Cardiac fibroblast (primary cell): ENCODE data around the gene ATP8A2.
"Not testable (repeated sequence)": the region's sequence is repeated elsewhere in the genome, so short reads cannot be mapped to it uniquely, and the experiment has no call there.

Experiments
- DNase-seq, 2 donors: peaks; one replicate each; pipeline versions ENCODE4 v3.0.0 to v3.0.0-alpha.2; 2010; ENCODE audit warnings: low read depth in 2 of 2
- H3K4me3 ChIP-seq, 2 donors: replicated peaks in 1 of 2; 1 replicate in 1 of 2; 2 replicates in 1 of 2; pipeline ENCODE4 v1.5.1; 2011; ENCODE audit warnings: low read depth in 2 of 2, low read length in 2 of 2, mild to moderate bottlenecking in 2 of 2, moderate library complexity in 1 of 2
- CTCF ChIP-seq: IDR thresholded peaks from one replicate; pipeline ENCODE4 v1.5.1; 2011; ENCODE audit warnings: low read depth, mild to moderate bottlenecking, low read length, inconsistent platforms

The ATP8A2 gene

GRCh38 chr13:25784119-25784518 is 412.3 kb downstream of the ATP8A2 start:
- H3K4me3 ChIP-seq, result no peak overlapping the region
- no peak for DNase-seq
- no peak for TF ChIP-seq CTCF

- H3K4me3 ChIP-seq, DNase-seq: not testable (repeated sequence)
Measured at GRCh38 chr13:25790137-25790536, 418.4 kb downstream of the ATP8A2 start.

- H3K4me3 ChIP-seq, result no peak overlapping the region
- no peak for DNase-seq
- no peak for TF ChIP-seq CTCF
Measured at GRCh38 chr13:25795277-25795676, 423.5 kb downstream of the ATP8A2 start.

GRCh38 chr13:25796474-25796873 is 424.7 kb downstream of the ATP8A2 start:
- DNase-seq, result no peak
- TF ChIP-seq CTCF, result no peak

GRCh38 chr13:25798998-25799397 is 427.2 kb downstream of the ATP8A2 start:
- DNase-seq, result no peak
- no peak for TF ChIP-seq CTCF
- no peak overlapping the region for H3K4me3 ChIP-seq

More at GRCh38 chr13:25796474-25796873, 424.7 kb downstream of the ATP8A2 start:
- no peak overlapping the region for H3K4me3 ChIP-seq

- TF ChIP-seq CTCF, result no peak
- DNase-seq, result no peak
Measured at GRCh38 chr13:25800523-25800922, 428.7 kb downstream of the ATP8A2 start.

GRCh38 chr13:25802579-25802978 is 430.8 kb downstream of the ATP8A2 start:
- no peak for TF ChIP-seq CTCF
- H3K4me3 ChIP-seq, result no peak overlapping the region
- no peak for DNase-seq

More at GRCh38 chr13:25800523-25800922, 428.7 kb downstream of the ATP8A2 start:
- H3K4me3 ChIP-seq, result no peak overlapping the region
